Stimulated activated CD4-positive, alpha-beta T cell treated with anti-CD3 and anti-CD28 coated beads, Interleukin-15, amount 100 ng/mL, for 24 hours (primary cell): Measurements from ENCODE around the gene VRK1.
A peak's percentile ranks its signal among the peaks of the same experiment; 100 is the strongest.
"Not testable (repeated sequence)": the region's sequence is repeated elsewhere in the genome, so short reads cannot be mapped to it uniquely, and the experiment has no call there.

ENCODE experiments used
- DNase-seq: peaks from one replicate; pipeline ENCODE4 v3.0.0-alpha.2; 2020

VRK1 gene, protein sequence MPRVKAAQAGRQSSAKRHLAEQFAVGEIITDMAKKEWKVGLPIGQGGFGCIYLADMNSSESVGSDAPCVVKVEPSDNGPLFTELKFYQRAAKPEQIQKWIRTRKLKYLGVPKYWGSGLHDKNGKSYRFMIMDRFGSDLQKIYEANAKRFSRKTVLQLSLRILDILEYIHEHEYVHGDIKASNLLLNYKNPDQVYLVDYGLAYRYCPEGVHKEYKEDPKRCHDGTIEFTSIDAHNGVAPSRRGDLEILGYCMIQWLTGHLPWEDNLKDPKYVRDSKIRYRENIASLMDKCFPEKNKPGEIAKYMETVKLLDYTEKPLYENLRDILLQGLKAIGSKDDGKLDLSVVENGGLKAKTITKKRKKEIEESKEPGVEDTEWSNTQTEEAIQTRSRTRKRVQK

DNA sequence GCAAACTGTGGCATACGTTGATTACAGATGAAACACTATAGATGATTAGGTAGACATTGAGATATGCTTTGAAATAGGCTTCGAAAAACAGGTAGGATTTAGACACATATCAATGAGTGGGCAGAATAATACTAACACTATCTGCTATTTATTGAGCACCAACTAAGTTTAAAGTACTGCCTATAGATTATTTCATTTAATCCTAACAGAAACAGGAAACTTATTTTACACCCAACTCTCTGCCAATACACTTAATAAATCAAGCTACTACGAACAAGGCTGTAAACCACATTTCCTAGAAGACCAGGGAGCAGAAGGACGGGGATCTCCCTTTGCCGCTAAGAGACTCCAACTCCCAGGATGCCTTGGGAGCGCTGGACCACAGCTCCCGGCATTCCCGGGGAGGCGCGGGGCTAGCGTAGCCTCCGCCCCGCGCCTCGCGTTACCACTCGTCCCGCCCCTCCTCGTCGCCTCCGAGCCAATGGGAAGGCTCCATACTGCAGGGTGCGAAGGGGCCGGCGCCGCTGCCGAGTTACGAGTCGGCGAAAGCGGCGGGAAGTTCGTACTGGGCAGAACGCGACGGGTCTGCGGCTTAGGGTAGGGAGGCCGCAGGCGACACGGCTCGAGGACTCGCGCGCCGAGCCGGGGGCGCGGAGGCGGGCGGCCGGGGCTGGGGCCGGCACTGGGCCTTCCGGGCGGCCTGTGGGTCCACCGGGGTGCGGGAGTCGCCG, at the start of gene VRK1:
Gene VRK1, plus strand, starts transcription at position 532 of the 731 bp plus-strand sequence. CDS start 36,090 bp downstream, outside the sequence.
- peak; percentile 96 for DNase-seq

DNA sequence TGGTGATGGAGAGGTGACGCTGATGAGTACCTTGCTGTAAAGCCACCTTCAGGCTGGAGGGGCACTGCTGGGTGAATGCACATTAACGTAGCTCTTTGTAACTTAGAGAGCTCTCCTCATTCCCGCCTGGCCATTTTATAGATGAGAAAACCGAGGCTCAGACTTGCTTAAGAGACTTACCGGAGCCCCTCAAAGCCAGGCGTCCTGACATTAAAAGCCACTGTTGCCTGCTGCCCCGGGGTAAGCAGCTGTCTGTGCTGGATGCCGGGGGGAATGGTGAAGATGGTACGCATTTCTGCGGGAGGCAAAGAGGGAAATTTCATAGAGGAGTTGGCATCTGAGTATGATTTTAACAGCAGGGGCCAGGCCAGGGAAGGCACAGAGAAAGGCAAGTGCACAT, 49.6 kb upstream of the VRK1 start:
- DNase-seq: no peak

DNA sequence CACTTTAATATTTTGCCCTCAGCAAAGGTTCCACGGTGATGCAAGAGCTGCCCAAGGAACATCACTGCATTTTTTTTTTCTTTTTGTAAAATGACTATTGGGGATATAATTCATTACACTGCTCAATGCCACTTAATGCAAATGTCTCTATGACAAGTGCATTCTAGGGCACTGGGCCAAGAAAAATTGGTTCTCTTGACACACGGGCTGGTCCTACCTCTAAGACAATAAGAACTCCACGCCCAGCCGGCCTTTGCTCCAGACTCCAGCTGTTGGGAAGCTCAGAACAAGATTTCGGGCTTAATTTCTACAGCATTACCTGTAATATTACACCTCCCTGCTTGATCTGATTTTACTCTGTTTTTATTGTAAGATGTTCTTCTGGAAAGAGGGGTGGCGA, 48.8 kb upstream of the VRK1 start:
- no peak for DNase-seq

DNA sequence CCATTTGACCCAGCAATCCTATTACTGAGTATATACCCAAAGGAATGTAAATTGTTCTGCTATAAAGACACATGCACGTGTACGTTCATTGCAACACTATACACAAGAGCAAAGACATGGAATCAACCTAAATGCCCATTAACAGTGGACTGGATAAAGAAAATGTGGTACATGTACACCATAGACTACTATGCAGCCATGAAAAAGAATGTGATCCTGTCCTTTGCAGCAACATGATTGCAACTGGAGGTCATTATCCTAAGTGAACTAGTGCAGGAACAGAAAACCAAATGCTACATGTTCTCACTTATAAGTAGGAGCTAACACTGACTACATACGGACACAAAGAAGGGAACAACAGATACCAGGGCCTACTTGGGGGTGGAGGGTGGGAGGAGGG, 45.7 kb upstream of the VRK1 start:
- no peak for DNase-seq

DNA sequence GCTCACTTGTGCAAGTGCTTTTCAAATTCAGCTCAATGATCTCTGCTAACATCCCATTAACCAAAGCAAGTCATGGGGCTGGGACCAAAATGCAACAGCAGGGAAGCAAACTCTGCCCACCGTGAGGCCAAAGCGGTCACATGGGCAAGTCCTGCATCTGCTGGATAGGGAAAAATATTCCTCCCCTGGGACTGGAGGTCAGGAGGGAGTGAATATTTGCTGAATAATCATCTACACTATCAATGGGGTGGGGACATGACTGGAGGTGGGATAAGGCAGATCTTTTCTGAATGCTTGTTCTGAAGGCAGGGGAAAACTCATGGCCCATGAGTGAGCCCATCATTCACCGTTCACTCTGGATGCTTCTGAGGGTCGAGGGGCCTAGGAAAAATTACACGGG, 45.1 kb upstream of the VRK1 start:
- no peak for DNase-seq

DNA sequence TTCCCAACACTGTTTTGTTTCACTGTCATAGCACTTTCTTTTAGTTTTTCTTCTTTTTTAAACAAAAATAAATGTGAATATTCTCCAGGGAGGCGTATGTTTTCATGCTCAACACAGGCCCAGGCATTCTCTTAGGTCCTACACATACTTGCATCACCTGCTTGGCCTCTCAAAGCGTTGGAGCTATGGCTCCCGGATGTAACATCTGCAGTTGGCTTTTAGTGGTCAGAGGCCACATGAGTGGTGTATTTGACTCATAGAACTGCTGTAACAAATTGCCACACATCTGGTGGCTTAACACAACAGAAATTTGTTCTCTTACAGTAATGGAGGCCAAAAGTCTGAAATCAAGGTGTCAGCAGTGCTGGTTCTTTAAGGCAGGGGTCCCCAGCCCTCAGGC, 44.6 kb upstream of the VRK1 start:
- DNase-seq: no peak

DNA sequence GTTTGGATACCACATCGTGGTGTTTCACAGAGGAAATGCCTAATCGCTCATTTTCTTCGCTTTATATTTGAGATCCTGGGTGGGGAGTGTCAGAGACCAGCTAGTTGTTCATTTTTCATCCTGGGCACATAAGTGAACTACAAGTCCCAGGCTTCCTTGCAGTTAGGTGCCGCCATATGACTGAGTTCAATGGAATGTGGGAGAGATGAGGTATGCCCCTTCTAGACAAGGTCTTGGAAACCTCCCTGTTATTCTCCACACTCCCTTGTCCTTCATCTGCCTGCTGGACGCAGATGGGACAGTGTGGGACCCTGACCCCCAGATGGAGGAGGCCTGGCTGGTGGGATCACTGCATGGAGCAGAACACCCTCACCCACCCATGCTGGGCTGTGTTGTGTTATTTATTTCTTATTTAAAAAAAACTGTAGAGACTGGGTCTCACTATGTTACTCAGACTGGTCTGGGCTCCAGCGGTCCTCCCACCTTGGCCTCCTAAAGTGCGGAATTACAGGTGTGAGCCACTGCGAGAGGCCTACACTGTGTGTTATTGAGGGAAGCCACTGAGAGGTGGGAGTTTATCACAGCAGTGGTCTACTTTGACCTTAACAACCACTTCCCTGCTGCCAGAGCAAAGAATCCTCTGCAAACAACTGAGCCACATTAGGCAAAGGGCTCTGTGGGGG, 42.9 kb upstream of the VRK1 start:
- no peak for DNase-seq

DNA sequence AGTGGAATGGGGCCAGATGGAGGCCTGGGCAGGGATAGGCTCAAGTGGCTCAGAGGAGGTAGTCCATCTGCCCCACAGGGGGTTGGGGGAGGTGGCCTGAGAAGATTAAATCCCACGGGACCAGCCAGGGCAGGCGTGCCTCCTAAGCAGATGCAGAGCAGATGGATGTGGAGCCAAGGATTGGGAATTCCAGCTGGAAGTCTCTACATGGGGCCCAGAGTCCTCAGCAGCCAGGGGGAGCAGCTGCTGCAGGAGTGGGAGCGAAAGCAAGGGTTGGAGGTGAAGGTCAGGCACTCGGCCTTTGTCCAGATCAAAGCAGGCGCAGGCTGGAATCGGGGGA, 42.4 kb upstream of the VRK1 start:
- no peak for DNase-seq

DNA sequence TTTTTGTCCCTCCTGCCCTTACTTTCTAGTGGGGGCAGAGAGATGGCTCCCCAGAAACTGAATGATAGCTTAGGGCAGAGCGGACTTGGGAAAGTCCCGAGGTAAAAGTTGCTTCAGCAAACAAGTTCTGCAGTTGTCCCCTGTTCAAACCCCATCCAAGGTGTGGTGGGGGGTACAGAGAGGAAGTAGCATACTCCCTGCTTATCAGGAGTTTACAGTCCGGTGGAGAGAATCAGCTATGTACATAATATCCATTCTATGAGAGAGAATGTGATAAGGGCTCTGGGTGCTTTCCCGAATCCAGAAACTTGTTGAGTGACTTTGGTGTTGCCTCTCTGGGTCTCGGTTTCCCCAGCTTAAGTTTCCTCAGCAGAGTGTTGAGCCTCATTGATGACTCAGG, 40.4 kb upstream of the VRK1 start:
- DNase-seq: no peak

DNA sequence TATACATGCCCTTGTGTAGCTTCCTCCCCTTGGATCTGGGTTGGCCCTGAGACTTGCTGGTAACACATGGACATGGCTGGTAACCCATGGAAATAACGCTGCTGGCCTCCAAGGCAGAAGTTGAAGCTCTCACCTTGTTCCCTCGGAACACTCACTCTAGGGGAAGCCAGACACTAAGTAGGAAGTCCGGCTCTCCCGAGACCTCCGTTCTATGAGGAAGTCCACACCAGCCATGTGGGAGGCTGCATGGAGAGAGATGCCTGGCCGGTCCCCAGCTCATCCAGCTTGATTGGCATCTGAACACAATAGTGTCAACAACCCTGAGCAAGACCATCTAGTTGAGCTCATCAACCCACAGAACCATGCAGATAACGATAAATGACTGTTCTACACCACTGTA, 39.7 kb upstream of the VRK1 start:
- no peak for DNase-seq

DNA sequence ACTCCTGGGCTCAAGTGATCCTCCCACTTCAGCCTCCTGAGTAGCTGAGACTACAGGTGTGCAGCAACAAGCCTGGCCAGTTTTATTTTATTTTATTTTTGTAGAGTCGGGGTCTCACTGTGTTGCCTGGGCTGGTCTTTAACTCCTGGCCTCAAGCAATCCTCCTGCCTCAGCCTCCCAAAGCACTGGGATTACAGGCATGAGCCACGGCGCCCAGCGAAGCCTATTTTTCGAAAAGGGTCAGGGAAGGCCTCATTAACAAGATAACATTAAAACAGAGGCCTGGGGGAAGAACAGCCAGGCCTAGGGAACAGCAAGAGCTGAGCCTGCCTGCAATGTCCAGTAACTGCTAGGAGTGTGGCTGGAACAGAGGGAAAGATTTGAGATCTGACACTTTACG, 36.1 kb upstream of the VRK1 start:
- no peak for DNase-seq

DNA sequence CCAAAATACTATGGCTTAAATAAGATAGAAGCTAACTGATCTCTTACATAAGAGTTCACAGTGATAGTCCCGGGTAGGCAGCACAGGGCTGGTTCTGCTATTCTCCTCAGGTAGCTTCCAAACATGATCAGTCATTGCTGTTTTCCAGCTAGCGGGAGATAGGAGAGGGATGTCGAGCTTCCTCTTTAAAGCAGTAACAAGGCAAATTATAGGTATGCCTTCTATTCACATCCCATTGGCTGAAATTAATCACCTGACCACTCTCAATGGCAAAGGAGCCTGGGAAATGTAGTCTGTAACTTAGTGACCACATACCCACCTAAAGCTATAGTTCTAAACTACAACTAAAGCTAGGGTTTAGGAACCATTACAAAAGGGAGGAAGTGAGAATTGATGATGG, 34.5 kb upstream of the VRK1 start:
- no peak for DNase-seq

DNA sequence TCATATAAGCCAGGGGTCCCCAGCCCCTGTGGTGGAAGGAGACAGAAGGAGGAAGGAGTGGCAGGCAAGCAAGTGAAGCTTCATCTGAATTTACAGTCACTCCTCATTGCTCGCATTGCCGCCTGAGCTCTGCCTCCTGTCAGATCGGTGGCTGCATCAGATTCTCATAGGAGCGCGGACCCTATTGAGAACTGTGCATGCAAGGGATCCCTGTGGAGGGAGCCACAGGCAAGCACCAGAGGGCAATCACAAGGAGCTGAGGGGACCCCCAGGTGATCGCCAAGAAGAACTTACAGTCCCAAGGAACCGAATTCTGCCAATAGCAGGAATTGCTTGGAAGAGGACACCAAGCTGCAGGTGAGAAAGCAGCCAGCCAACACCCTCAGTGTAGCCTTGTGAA, 33.2 kb upstream of the VRK1 start:
- no peak for DNase-seq

DNA sequence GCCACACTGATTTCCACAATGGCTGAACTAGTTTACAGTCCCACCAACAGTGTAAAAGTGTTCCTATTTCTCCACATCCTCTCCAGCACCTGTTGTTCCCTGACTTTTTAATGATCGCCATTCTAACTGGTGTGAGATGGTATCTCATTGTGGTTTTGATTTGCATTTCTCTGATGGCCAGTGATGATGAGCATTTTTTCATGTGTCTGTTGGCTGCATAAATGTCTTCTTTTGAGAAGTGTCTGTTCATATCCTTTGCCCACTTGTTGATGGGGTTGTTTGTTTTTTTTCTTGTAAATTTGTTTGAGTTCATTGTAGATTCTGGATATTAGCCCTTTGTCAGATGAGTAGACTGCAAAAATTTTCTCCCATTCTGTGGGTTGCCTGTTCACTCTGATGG, 32.0 kb upstream of the VRK1 start:
- not testable (repeated sequence) for DNase-seq

DNA sequence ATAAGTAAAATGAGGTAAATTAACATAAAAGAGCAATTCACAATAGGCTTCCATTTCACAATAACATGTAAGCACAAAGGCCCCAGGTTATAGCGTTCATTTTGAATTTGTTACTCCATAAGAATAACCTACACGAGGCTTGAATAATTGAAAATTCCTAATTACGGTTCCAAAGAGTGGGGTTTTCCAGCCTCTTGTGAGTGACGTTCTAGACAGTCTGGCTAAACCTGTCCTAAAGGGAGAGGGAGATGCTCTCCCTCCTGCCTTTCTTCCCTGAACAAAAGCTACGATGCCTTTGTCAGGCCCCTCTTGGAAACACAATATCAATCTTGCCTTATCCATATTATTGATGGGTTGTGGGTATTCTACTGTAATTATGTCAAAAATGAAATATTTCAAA, 24.3 kb upstream of the VRK1 start:
- no peak for DNase-seq

DNA sequence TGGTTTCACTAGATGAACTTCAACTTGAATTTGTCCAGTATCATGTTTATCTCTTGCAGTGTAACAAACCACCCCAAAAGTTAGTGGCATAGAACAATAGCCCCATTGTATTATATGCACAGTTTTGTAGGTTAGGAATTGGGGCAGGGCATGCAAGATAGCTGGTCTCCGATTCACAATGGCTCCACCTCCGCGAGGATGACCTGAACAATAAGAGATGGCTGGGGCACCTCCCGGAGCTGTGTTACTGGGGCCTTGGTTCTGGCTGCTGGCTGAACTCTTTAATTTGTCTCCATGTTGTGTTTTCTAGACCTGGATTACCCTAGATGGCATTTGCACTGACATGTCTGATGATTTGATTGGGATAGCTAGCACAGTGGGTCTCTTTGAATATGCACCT, 20.4 kb upstream of the VRK1 start:
- DNase-seq: no peak

DNA sequence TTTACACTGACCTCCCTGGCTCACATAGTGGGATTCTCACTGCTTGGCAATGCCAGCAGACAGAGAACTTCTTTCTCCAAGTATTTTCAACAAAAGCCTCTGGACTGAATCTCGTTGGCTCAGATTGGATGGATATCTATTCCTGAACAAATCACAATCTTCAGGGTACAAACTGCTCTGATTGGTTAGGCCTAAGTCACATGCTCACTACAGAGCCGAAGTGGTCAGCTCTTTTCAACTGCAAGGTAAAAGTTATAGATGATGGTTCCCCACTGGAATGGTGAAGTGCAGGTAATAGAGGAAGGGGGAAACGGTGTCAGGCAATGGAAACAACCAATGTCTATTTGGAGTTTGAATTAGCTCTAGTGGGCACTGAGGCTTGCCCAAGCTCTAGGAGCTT, 16.7 kb upstream of the VRK1 start:
- DNase-seq: no peak

DNA sequence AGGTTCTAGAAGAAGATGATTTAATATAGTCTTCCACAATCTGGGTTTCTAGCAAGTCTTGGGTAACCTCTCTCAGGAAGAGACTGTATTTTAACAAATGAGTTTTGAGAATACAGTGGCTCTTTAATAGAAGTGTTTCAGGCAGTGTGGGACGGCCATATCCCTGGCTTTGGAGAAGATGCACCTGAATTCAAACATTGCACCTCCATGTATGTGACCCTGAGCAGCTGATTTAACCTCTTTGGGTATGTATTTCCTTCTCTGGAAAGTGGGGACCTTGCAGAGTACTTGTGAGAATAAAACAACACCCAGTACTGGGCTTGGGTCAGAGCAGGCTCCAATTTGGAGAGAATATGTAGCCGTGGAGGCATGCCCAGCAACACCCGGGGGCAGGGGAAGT, 15.8 kb upstream of the VRK1 start:
- no peak for DNase-seq

DNA sequence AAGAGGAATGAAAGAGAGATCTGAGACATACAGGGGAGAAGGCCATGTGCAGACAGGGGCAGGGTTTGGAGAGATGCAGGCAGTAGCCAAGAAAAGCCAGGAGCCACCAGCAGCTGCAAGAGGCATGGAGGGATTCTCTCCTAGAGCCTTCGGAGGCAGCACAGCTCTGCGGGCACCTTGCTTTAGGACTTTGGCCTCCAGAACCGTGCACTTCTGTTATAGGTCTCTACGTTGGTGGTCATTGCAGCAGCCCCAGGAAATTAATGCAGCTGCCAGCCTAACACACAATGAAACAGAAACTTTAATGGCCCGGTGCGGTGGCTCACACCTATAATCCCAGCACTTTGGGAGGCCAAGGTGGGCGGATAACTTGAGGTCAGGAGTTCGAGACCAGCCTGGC, 14.7 kb upstream of the VRK1 start:
- DNase-seq: no peak

DNA sequence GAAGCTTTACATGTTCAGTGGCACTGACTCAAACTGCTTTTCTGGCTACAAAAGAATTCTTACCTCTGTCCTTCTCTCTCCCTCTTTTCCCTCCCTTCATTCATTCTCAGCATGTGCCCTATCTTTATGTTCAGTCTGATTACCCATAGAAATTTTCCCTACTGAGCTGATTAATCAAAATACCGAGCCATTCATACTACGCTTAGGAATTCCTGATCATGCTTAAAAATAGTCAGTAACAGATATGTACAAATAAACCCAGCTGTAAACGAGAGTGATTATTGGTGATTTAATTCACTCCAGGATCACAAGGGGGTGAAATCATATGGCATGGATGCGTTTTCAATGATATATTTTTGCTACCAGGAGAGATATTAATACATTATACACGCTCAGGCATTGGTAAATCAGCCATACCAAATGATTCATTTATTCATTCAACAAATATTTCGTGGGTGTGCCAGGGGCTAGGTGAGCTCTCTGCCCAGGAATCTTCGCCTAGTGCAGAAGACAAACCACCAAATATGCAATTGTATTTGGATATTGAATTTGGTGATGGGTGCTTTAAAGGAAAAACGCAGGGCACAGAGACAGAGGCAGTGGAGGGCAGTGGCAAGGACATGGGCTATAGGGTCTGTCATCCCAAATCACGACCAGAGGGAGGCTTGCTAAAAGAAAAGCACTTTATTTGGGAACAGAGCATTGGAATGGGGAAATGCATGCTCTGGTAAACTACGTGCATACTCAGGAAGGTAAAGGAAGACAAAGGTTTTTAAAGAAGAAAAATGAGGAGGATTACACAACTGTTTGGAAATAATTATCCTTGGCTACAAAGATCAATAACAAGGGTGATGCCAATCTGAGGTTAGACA, 13.9 kb upstream of the VRK1 start:
- DNase-seq: no peak

DNA sequence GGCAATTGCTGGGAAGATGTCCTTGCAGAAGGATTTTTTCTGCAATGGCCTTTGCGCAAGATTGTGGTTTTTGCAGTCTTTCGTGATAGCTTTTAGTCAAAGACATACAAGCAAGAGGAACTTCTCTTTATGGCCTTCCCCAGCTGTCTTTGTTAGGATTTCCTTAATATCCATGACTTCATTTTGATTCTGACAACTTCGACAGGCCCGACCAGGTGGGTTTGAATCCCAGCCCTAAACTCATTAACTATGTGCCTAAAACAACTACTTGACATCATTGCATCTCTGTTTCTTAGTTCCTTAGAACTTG, 13.3 kb upstream of the VRK1 start:
- DNase-seq: no peak

DNA sequence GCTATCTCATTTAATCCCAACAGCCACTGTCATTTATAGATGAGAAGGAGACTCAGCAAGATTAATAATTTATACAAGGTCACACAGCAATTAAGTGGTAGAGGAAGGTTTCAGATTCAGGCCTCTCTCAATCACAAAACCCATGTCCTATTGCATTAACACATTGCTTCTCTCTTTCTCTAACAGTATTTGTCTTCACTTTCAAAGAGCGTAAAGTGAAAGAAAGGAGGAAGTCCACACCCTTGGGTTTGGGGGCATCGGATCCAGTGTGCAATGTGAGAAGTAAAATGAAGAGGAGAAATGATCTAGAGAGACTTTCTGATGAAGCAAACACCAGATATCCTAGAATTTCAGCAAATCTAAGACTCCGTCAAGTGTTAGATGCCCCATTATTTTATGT, 7.0 kb upstream of the VRK1 start:
- no peak for DNase-seq

DNA sequence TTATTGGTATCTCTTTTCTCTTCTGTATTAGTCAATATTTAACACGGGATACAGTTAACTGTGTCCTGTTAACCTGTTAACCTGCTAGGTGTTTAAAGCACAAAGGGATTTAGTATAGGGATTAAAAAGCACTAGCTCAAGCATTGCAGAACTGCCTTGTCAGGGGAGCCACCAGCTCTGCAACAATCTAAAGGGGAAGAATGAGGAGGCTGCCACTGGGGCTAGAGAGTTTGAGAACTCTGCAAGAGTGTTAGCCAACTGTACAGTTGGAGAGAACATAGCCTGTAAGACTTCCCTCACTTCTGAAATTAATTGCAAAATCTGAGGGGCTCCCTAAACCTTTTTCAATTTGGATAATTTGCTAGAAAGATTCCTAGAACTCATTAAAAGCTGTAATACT, 6.5 kb upstream of the VRK1 start:
- no peak for DNase-seq
